ENCODE data around the gene SNRNP200.

The SNRNP200 gene

DNA sequence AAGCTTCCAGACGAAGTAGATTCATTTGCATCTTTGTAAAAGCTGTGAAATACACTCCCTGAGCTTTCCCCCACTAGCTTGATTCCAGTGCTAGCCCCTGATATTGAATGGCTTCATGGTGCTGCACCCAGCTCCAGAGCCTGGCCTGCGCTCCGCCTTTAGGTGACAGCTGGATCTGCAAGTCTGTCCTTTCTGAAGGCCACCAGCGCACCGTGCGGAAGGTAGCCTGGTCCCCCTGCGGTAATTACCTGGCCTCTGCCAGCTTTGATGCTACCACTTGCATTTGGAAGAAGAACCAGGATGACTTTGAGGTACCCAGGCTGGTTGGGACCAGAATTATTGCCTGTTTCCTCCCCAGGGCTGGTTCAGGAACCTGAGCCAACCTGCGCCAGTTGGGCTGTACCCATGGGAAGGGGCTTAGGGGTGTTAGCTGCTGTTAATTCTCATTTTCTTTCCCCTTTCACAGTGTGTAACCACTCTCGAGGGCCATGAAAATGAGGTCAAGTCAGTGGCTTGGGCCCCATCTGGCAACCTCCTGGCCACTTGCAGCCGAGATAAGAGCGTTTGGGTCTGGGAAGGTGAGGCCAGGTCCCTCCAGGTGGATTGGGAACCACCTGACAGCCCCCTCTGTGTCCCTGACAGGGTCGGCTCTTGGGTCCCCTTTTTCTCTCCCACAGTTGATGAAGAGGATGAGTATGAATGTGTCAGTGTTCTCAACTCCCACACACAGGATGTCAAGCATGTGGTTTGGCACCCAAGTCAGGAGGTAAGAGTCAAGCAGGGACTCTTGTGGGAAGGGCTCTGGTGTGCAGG is 38.0 kb downstream of the SNRNP200 start:
- DNase-seq, result no peak

GRCh38 chr2:96265840-96266679 is 39.3 kb downstream of the SNRNP200 start, which contains the start of the genes CIAO1 and TMEM127:
TSS of gene CIAO1 (plus strand) at chr2:96266225. CDS start at chr2:96266351, 126 bp downstream.
TSS of gene TMEM127 (minus strand) at chr2:96265997. CDS start at chr2:96265381, 616 bp downstream.
- DNase-seq, result peak; percentile 98

GRCh38 chr2:96265349-96265839 is 40.0 kb downstream of the SNRNP200 start:
- DNase-seq, result no peak

DNA sequence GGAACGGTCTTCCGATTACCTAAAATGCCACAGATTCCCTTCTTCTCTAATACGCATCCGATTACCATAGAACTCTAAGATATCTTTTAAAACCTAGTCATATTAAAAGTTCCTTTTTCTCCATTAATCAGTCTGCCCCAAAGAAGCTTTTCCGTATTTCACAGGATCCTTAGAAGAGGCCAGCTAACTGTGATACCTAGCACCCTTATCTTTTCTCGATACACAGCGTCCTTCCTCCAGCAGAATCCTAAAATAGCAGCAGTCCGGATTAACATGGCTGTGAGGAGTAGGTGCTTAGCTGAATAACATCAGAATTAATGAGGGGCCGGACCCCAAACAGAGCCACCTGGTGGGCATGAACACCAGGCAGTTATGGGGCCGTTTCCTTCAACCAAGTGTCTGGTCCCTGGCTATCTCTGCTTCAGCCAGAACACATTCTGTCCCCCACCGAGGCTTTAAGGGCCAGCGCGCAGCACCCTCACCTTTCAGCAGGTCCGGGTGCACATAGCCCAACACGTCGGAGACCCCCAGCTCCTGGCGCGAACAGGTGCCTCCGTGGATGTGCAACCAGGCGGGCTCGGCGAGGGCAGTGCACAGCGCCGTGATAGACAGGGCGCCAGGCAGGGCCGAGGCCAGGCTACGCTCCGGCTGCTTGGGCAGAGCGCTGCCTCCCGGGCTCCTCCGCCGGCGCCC is 40.5 kb downstream of the SNRNP200 start:
- peak; percentile 27 for DNase-seq

DNA sequence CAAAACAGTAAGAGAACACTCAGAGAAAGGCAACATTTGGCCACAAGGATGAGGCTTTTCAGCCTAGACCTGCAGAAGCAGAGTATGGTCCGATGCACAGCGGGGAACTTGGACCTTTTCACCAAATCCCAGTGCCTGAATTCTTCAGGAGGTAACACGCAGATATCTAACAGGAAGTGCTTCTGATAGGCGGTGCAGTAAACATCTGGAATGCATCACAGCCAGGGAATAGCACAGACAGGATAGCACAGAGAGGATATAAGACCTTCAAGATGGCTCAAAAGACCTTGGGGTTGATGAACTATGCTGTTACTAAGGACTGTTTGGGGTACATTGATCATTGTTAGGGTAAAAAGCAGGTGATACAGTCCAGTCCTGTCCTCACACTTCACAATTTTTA is 41.3 kb downstream of the SNRNP200 start:
- DNase-seq, result no peak

GRCh38 chr2:96262306-96262705 is 43.0 kb downstream of the SNRNP200 start:
- DNase-seq, result no peak

- no peak for DNase-seq
Observed at GRCh38 chr2:96261328-96262003, 43.9 kb downstream of the SNRNP200 start.

- DNase-seq, result peak; percentile 30
Observed at GRCh38 chr2:96260387-96261260, 44.7 kb downstream of the SNRNP200 start.

DNA sequence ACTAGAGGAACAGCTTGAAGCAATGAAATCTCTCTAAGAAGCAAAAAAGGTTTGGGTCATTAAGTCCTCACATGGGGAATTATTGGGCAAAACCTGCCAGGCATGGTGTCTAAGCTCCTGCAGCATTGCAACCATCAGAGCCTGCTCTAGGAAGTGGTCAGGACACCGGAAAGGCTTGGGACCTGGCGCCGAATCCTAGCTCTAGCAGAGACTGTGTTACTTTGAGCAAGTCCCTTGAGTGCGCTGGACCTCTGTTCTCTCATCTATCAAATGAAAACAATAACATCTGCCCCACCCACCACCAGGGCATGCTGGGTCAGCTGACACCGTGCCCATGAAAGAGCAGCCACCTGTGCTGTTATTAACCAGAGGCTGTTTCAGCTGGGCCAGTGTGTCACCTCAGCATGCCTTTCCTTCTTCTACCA is 45.8 kb downstream of the SNRNP200 start:
- DNase-seq, result no peak

DNA sequence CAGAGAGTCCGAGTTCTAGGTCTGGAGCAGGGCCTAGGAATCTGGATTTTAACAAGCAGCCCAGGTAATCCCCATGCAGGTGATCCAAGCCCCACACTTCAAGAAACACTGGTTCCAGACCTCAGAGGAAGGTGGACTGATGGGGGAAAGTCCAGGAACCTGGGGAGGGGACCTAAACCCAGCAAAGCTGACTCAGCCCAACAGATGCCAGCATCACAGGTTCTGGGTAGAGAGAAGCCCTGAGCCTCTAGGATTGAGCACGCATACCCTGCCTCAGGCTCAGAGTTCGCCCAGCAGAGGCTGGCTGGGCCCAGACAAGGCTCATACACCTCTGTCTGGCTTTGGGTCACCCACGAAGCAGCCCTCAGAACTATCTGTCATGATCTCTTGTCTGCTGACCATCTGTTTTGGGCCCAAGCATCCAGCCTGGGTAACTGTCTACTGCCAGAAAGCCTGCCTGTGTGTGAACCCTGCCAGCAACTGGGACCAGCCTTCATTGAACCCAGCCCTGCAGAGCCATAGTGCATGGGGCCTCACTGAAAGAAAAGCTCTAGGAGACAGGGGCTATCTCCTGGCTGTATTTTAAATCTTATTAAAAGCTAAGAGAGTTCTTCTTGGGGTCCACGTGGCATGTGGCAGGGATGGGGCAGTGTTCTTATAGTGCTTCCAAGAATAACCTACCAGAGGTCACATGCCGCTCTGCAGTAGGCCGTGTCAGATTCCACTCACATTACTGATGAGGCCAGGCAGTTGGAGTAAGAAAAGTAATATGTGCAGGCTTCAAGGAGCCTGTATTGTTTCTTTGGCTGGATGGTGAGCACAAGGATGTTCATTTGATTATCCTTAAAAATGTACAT is 47.0 kb downstream of the SNRNP200 start:
- DNase-seq, result no peak

GRCh38 chr2:96257744-96258143 is 47.6 kb downstream of the SNRNP200 start:
- DNase-seq, result peak; percentile 15

GRCh38 chr2:96256611-96257113 is 48.7 kb downstream of the SNRNP200 start:
- no peak for DNase-seq

DNA sequence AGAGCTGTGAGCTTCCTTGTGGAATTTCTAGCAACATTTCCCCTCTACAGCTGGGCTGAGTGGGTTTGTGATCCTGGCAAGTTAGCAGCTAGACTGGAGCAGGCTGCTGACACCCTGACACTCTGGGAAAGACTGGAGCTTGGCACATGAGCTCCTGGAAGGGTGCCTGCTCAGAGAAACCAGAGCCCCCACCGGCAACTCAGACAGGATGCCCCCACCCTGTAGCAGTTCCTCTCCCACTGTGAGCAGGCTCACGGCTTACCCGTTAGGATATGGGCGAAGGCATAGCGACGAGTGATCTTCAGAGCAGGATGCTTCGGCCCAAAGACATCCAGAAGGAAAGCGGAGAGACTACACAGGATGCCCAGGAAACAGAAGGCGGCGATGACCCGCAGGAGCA is 50.8 kb downstream of the SNRNP200 start:
- no peak for DNase-seq

DNA sequence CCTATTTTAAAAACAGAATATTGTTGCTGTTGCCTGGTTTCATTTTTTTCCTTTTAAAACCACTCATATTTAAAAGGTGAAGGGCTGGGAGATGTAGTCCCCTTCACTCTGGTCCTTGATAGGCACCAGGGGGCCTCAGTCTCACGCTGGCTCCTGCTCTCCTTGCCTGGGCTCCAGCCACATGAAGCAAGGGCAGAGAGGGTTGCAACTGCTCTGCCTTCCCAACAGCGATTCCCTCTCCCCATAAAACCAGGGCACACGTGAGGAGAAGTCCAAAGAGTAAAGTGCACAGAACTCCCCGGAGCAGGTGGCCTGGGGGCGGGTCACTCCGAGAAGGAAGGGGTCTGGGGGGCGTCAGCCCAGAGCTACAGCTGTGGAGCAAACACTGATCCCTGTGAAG is 52.3 kb downstream of the SNRNP200 start:
- DNase-seq, result no peak

DNA sequence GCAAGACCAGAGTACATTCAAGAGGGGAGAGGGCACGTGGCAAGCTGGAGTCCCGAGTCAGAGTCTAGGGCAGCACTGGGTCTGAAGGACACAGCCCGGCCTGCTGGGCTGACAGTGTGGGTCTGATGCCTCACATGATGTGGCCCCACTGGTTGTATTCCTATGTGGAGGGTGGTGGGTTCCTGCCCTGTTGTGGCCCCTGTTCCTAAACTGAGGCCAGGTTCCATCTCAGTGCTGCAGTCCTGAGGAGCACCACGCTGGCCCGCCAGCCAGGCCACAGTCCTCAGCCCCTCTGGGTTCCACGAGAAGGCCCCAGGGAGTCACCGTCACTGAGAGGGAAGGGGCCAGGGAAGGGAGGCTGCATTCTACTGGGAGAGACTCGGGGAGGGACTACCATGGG is 52.8 kb downstream of the SNRNP200 start:
- no peak for DNase-seq

GRCh38 chr2:96251721-96252292 is 53.5 kb downstream of the SNRNP200 start:
- DNase-seq, result peak; percentile 38

GRCh38 chr2:96250188-96250587 is 55.2 kb downstream of the SNRNP200 start:
- DNase-seq, result no peak

DNA sequence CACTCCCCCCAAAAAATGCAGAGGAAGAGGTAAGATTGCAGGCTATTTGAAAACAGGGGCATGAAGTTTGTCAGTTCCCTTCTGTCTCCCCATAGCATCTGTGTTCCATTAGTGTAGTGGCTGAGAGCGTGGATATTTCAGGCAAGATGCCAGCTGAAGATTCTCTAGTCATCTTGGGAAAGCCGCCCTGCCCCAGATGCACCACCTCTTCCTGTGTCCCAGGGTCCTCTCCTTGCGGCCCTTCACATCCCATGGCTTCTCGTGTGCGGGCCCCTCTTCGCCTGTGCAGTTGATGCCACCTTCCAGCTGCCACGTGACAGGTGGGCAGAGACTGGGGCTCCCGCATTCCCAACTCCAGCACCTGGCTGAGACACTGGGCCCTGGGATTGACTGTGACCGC is 55.7 kb downstream of the SNRNP200 start:
- DNase-seq, result no peak

- DNase-seq, result no peak
Observed at GRCh38 chr2:96248624-96249023, 56.7 kb downstream of the SNRNP200 start.

DNA sequence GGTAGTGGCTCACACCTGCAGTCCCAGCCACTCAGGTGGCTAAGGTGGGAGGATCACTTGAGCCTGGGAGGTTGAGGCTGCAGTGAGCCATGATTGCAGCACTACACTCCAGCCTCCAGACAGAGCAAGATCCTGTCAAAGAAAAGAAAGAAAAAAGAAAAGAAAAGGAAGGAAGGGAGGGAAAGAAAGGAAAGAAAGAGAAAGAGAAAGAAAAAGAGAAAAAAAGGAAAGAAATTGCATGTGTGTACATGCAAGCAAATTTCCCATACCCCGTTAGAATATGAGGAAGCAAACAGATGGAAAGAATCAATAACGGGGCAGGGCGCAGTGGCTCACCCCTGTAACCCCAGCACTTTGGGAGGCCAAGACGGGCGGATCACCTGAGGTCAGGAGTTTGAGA is 57.5 kb downstream of the SNRNP200 start:
- no peak for DNase-seq

Measured in midbrain (tissue), 1 donor.